B cell (primary cell): ENCODE data around the gene PTPN23. TPM values are rescaled to one million over a fixed set of nuclear protein-coding genes. Genes with fewer than 3 reads are reported as not detected.

Experiments used
- ATAC-seq: fragments of 200-7000 bp; cut with Tn5 transposase; one replicate; pipeline ENCODE4 v1.10.0; 2021; ENCODE audit warnings: low read depth, mild to moderate bottlenecking, moderate number of reproducible peaks, moderate library complexity
- CTCF ChIA-PET: fragments of 350-600 bp; sonication (Branson Sonifier 250); formaldehyde crosslinking; loops from one replicate; lab custom pipeline; 2021; ENCODE audit warnings: antibody characterized with exemption, inconsistent platforms; lab: Charles Lee
- POLR2A ChIA-PET: fragments of 350-600 bp; sonication (Branson Sonifier 250); formaldehyde crosslinking; loops from one replicate; lab custom pipeline; 2021; ENCODE audit warnings: antibody characterized with exemption; lab: Charles Lee
- DNase-seq: peaks from one replicate; pipeline ENCODE4 v3.0.0; 2013
- H2AFZ ChIP-seq: 2 replicates; pipeline ENCODE4 v1.6.1; 2012; ENCODE audit warnings: mild to moderate bottlenecking, low read depth, low read length; ENCODE audit not compliant: insufficient read depth, poor library complexity, severe bottlenecking
- H3K27ac ChIP-seq, 2 donors: 1 replicate in 1 of 2; 2 replicates in 1 of 2; pipeline ENCODE4 v1.5.1; 2012 to 2013; ENCODE audit warnings: low read length in 2 of 2, mild to moderate bottlenecking in 2 of 2, moderate library complexity in 1 of 2
- H3K27me3 ChIP-seq, 4 experiments: fragments of 200-600 bp in 1 of 4; sonication (generic) in 1 of 4; replicated peaks in 1 of 4; 1 replicate in 2 of 4; 2 replicates in 2 of 4; pipeline versions ENCODE4 v1.6.1 to v1.7.0; 2013 to 2016; ENCODE audit warnings: low read length in 3 of 4, mild to moderate bottlenecking in 2 of 4, mixed read lengths in 1 of 4, moderate library complexity in 1 of 4; ENCODE audit not compliant: insufficient read depth in 4 of 4, control insufficient read depth in 3 of 4; ENCODE audit errors: control extremely low read depth in 1 of 4
- H3K36me3 ChIP-seq, 2 experiments: replicated peaks in 1 of 2; 1 replicate in 1 of 2; 2 replicates in 1 of 2; pipeline versions ENCODE4 v1.6.1 to v1.7.1; 2013; ENCODE audit warnings: low read length in 1 of 2; ENCODE audit not compliant: insufficient read depth in 2 of 2, control insufficient read depth in 1 of 2; ENCODE audit errors: control extremely low read depth in 1 of 2, extremely low read depth in 1 of 2
- H3K4me1 ChIP-seq, 2 donors: fragments of 200-600 bp in 1 of 2; sonication (generic) in 1 of 2; 1 replicate in 1 of 2; 2 replicates in 1 of 2; pipeline versions ENCODE4 v1.5.1 to v1.6.1; 2013 to 2017; ENCODE audit warnings: low read length in 2 of 2; ENCODE audit not compliant: control insufficient read depth in 2 of 2, insufficient read depth in 2 of 2
- H3K4me2 ChIP-seq: replicated peaks from 2 replicates; pipeline ENCODE3; 2012; ENCODE audit warnings: mild to moderate bottlenecking, low read depth, low read length; ENCODE audit not compliant: poor library complexity, severe bottlenecking
- H3K4me3 ChIP-seq, 5 experiments: fragments of 200-600 bp in 1 of 5; sonication (generic) in 1 of 5; 1 replicate in 3 of 5; 2 replicates in 2 of 5; pipeline versions ENCODE4 v1.5.1 to v1.7.0; 2011 to 2016; ENCODE audit warnings: low read length in 4 of 5, mild to moderate bottlenecking in 4 of 5, low read depth in 2 of 5, control low read depth in 1 of 5, moderate library complexity in 1 of 5; ENCODE audit not compliant: insufficient read depth in 1 of 5; ENCODE audit errors: control extremely low read depth in 1 of 5, extremely low read depth in 1 of 5
- H3K79me2 ChIP-seq: fragments of 200-600 bp; sonication (generic); one replicate; pipeline ENCODE4 v1.6.0; 2016; ENCODE audit warnings: low read length; ENCODE audit not compliant: control insufficient read depth, insufficient read depth
- H3K9ac ChIP-seq: fragments of 200-600 bp; sonication (generic); 2 replicates; pipeline ENCODE4 v1.6.1; 2017; ENCODE audit warnings: mild to moderate bottlenecking, low read length, moderate library complexity
- H3K9me3 ChIP-seq, 3 donors: one replicate each; pipeline versions ENCODE4 v1.6.1 to v1.7.1; 2013; ENCODE audit warnings: low read length in 2 of 3; ENCODE audit not compliant: control insufficient read depth in 2 of 3, insufficient read depth in 1 of 3; ENCODE audit errors: control extremely low read depth in 1 of 3
- H4K20me1 ChIP-seq: 2 replicates; pipeline ENCODE4 v1.6.0; 2012; ENCODE audit warnings: mild to moderate bottlenecking, low read length; ENCODE audit not compliant: insufficient read depth, control insufficient read depth, poor library complexity, severe bottlenecking
- H3K27ac Mint-ChIP-seq: one replicate; pipeline ENCODE4 v1.8.0; 2021; ENCODE audit warnings: mixed read lengths
- H3K27me3 Mint-ChIP-seq: one replicate; pipeline ENCODE4 v1.8.0; 2021; ENCODE audit warnings: mixed read lengths
- H3K4me1 Mint-ChIP-seq: one replicate; pipeline ENCODE4 v1.8.0; 2021; ENCODE audit warnings: mixed read lengths
- H3K4me3 Mint-ChIP-seq: one replicate; pipeline ENCODE4 v1.8.0; 2021; ENCODE audit warnings: mixed read lengths
- H3K9me3 Mint-ChIP-seq: one replicate; pipeline ENCODE4 v1.8.0; 2022; ENCODE audit warnings: mixed read lengths; ENCODE audit not compliant: insufficient read depth
- EZH2 ChIP-seq: IDR thresholded peaks from 2 replicates; pipeline ENCODE4 v1.6.1; 2012; ENCODE audit warnings: borderline replicate concordance, low read depth, mild to moderate bottlenecking, moderate library complexity, low read length; ENCODE audit not compliant: insufficient read depth, poor library complexity, severe bottlenecking
- WGBS: methylation state at CpG from one replicate; pipeline ENCODE4 v1.1.5; 2013; ENCODE audit warnings: missing lambda C conversion rate; ENCODE audit not compliant: insufficient coverage; 5-methylcytosine and 5-hydroxymethylcytosine counted together
- intact Hi-C: fragments of 100-400 bp; cut with micrococcal nuclease; formaldehyde crosslinking; loops from one replicate; pipeline ENCODE4 v1.10.0; 2022
- polyA plus RNA-seq: library from polyadenylated mRNA; depleted of rRNA; stranded (reverse); fragments of >200 nt; gene quantifications from 2 replicates; pipeline ENCODE4 v1.2.3, GENCODE V29; 2012
- total RNA-seq, 2 donors: library from RNA; stranded (reverse); fragments of 120-200 nt in 1 of 2; gene quantifications; 1 replicate in 1 of 2; 2 replicates in 1 of 2; pipeline versions ENCODE4 v1.2.3 to v1.2.4, GENCODE V29; 2013 to 2022
- TF ChIP-seq, protein P1 (sequence below): fragments of 200-600 bp; IDR thresholded peaks from one replicate; pipeline ENCODE4 v1.8.0; 2022; ENCODE audit warnings: antibody characterized with exemption, mild to moderate bottlenecking

PTPN23 gene
- total and polyA plus RNA-seq, 2 donors (not counting 1 experiment from before 2014, with no cell fraction given) = 21.3 to 68.8 TPM

DNA sequence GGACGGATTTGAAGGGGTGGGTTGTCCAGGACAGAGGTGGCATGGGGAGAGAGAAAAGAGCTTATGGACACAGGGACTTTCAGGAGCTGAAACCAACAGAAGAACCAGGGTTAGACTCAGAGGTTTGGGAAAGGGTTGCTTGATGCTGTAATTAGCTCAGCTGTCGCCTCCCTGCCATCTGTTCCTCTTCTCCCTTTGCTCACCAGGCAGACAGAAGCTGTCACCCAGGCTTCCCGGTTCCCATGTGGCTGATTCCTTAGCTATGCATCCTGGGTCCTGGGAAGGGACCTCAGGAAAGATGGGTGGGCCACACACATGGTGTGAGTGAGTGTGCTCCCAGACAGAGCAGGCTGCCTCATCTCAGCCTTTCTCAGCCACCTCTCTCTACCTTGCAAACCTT, 14.1 kb downstream of the PTPN23 start:
- no peak overlapping the region for H2AFZ ChIP-seq
- DNase-seq = no peak
- H3K9me3 ChIP-seq = no peaks in the 10 kb centered on the region
- no peak overlapping the region for H3K27ac ChIP-seq
- no peak overlapping the region for H3K9ac ChIP-seq
- Mint-ChIP-seq H3K4me3 (no peak overlapping the region), H3K9me3 (no peaks in the 10 kb centered on the region), H3K4me1 (peaks cover 19% of the 10 kb centered on the region), H3K27me3 (no peaks in the 10 kb centered on the region), H3K27ac (no peak overlapping the region)
- ChIA-PET CTCF (interaction anchor here (0.7 to 1.5 kb wide), 2 partner anchors 15 to 26 kb away, joined by 3 to 4 read pairs; no protein-coding TSS in a partner anchor), POLR2A (interaction anchor here (0.5 kb wide), 1 partner anchor 857 kb away, joined by 4 read pairs; no protein-coding TSS in a partner anchor)
- H4K20me1 ChIP-seq = peaks cover 83% of the 10 kb centered on the region
- ATAC-seq = no peak
- peaks cover 0 to 3% of the 10 kb centered on the region in 2 donors for H3K4me1 ChIP-seq
- TF ChIP-seq, protein P1, sequence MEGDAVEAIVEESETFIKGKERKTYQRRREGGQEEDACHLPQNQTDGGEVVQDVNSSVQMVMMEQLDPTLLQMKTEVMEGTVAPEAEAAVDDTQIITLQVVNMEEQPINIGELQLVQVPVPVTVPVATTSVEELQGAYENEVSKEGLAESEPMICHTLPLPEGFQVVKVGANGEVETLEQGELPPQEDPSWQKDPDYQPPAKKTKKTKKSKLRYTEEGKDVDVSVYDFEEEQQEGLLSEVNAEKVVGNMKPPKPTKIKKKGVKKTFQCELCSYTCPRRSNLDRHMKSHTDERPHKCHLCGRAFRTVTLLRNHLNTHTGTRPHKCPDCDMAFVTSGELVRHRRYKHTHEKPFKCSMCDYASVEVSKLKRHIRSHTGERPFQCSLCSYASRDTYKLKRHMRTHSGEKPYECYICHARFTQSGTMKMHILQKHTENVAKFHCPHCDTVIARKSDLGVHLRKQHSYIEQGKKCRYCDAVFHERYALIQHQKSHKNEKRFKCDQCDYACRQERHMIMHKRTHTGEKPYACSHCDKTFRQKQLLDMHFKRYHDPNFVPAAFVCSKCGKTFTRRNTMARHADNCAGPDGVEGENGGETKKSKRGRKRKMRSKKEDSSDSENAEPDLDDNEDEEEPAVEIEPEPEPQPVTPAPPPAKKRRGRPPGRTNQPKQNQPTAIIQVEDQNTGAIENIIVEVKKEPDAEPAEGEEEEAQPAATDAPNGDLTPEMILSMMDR = no peak
- TF ChIP-seq EZH2 = no peak
- no peak overlapping the region for H3K4me2 ChIP-seq
- H3K79me2 ChIP-seq = peaks cover 93% of the 10 kb centered on the region
- intact Hi-C loops = no loop called here
- no peaks in the 10 kb centered on the region for H3K27me3 ChIP-seq
- peaks cover 2 to 42% of the 10 kb centered on the region in 2 experiments for H3K36me3 ChIP-seq
- H3K4me3 ChIP-seq = no peak overlapping the region
- 97% methylated on average over 3 of the region's 3 CpGs for WGBS

DNA sequence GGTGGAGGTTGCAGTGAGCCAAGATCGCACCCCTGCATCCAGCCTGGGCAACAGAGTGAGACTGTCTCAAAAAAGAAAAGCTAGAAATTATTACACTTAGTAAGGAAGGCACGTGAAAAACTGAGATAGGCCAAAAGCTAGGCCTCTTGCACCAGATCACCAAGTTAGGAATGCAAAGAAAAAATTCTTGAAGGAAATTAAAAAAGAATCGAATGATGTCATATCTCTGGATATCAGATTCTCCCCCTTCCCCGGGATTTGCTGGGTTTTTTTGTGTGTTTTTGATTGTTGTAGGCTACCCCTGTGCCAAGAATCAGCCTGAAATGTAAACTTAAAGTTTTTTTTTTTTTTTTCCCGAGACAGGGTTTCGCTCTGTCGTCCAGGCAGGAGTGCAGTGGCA, 17.4 kb downstream of the PTPN23 start:
- Histone ChIP-seq H3K4me1 (peaks cover 0 to 3% of the 10 kb centered on the region in 2 donors), H3K79me2 (peaks cover 77% of the 10 kb centered on the region), H3K9me3 (no peaks in the 10 kb centered on the region), H3K27me3 (no peaks in the 10 kb centered on the region), H3K36me3 (peaks cover 2 to 44% of the 10 kb centered on the region in 2 experiments), H3K4me3 (no peak overlapping the region), H2AFZ (no peak overlapping the region), H3K9ac (no peak overlapping the region), H4K20me1 (peaks cover 65% of the 10 kb centered on the region), H3K27ac (no peak overlapping the region), H3K4me2 (no peak overlapping the region)
- no peak for DNase-seq
- POLR2A ChIA-PET = no interaction called here
- Mint-ChIP-seq H3K27me3 (no peaks in the 10 kb centered on the region), H3K27ac (no peak overlapping the region), H3K4me1 (peaks cover 12% of the 10 kb centered on the region), H3K4me3 (no peak overlapping the region), H3K9me3 (no peaks in the 10 kb centered on the region)
- CTCF ChIA-PET = interaction anchor here (0.7 kb wide), 2 partner anchors 850 to 1536 kb away, joined by 3 to 5 read pairs; no protein-coding TSS in a partner anchor
- 100% methylated on average over 1 of the region's 7 CpGs for WGBS
- intact Hi-C loops = no loop called here
- ATAC-seq = no peak
- no peak for TF ChIP-seq EZH2
- TF ChIP-seq, protein P1 = no peak
